Left kidney (tissue), 2 donors: ENCODE measurements around the gene PRDM10. TPM values are rescaled to one million over a fixed set of nuclear protein-coding genes. Genes with fewer than 3 reads are reported as not detected.

ENCODE experiments used
- DNase-seq: peaks from one replicate; pipeline ENCODE4 v3.0.0-alpha.2; 2013
- polyA plus RNA-seq: library from polyadenylated mRNA; unstranded; fragments of 120-200 nt; gene quantifications from one replicate; pipeline ENCODE4 v1.2.1, GENCODE V29; 2013; ENCODE audit not compliant: insufficient read length

The PRDM10 gene
- polyA plus RNA-seq, 1 donor, result 14.1 TPM

DNA sequence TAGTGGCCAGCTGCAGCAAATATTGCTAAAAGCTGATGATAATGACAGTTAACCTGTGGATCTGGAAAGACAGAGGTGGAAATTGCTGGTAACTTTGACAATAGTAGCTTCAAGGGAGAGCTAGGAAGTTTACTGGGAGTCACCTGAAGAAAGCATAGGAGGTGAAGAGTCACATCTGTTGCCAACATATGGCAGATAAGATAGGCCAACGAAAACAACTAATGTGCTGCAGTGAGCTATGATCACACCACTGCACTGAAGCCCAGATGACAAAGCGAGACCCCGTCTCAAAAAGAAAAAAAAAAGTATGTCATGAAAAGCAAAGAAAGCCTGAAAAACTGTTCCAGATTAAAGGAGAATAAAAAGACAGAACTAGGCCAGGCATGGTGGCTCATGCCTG, 4.3 kb upstream of the PRDM10 start:
- DNase-seq, result no peak

DNA sequence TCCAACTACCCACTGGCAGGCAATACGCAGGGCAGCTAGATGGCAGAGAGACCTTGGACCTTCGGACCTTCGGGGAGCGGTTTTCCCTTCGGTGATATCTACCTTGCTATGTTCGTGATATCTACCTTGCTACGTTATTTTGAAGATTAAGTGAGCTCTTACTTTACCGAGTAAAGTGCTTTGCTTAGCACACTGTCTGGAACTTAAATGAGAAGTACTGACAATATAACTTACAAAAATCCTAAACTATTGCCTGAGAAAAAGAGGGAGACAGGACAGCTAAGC, 1.0 kb upstream of the PRDM10 start:
- DNase-seq, result no peak

DNA sequence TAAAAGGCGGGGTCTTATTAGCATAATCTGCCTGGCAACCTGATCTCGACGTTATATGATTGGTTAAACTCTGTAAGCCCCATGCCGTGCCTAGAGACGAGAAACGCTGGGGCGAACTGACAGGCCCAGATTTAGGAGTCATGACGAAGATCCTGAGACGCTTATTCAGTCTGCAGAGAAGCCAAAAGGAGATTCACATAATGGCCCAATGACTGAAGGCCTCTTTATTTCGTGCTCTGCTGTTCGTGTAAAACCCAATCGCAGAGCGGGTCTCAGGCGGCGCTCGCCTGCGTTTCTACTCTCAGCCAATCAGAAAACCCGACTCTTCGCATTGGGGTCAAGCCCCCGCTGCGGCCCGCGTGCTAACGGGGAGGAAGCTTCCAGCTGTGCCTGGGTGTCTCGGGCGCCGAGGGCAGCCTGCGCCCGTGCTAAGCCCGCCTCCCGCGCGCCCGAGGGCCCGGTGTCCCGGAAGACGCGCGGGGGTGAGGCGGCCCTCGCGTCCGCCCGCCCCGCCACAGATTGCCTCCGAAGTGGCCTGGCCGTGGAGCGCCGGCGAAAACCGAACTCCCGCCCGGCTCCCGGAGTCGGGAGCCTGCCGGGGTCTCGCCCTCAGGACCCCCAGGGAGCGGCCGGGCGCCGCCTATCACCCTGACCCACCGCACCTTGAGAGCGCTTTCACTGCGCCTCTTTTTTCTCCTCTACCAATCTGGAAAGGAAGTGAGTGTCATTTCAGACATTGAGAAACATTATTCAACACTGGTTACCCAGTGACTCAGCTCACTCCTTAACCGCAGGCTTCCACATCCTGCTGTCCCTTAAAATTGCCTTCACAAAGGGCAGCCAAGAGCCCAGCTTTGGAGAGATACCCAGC, 446 bp upstream of the PRDM10 start:
- DNase-seq, result peak; percentile 98

DNA sequence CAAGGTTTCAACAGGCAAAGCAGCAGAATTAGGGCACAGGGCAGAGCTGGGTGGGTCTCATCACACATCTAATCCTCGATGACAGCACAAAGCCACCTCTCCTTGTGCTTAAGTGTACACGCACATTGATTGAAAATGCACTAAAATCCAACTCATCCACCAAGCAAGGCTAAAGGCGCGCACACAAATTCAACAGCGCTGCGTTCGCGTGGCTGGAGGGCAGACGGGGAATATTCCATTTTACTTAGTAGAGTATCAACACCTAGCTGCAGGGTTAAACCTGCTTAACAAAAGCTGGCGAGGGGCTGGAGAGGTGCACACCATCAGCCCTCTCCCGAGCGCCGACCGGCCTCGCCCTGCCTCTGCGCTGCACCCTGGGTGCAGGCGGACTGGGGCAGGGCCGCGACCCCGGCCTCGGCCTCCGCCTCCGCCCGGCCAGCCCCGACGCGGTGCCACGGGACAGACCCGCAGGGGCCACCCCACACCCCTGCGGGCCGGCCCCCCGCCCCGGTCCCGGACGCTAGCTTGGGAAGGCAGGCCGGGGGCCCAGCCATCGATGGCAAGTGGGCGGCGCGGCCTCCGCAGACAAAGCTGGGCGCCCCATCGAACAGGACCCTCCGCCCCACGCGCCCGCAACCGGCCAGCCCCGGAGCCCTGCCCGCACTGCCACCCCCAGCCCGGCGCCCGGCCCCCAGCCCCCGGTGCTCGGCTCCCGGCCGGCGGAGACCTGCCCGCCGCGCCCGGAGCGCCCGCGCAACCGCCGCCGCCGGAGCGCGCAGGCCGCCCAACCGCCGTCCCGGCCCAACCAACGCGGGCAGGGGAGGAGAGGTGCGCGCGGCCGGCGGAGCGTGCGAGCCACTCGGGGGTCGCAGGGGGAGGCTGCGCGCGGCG, 929 bp downstream of the PRDM10 start:
- peak; percentile 42 for DNase-seq

- no peak for DNase-seq
These were observed 2.0 kb downstream of the PRDM10 start for GRCh38 chr11:130000552-130001176.

- DNase-seq, result no peak
These were observed 3.2 kb downstream of the PRDM10 start for GRCh38 chr11:129999407-129999806.

- no peak for DNase-seq
These were observed 3.7 kb downstream of the PRDM10 start for GRCh38 chr11:129998905-129999304.

DNA sequence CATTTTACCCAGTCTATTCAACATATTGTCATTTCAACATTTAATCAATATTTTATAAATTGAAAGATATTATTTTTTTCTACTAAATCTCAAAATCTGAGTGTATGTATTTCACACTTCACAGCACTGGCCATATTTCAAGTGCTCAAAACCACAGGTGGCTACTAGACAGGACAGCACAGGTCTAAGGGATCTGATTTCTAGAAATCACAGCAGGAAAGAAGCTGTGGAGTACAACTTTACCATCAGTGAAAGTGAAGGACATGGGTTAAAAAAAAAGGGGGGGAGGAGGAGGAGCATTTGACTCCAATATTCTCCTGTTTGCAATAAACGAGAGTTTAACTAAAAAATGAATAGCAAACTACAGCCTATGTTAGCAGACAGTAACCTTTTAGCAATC, 4.5 kb downstream of the PRDM10 start:
- DNase-seq, result no peak

DNA sequence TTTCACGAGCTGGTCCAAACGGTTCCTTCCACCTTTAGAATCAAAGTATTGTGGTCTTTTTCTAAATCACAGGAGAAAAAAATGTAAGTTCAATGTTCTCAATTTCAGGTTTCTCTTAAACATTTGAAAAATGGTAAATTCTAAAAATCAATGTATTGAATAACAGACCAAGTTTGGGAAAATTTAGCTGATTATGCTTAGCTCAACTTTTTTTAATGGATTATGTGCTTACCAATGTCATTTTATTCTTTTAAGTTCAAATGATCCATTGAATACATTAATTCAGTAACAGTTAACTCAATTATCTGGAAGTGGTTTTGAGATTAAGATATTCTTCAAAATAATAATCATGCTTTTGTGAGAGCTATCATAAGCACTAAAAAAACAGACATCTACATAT, 5.1 kb downstream of the PRDM10 start:
- DNase-seq, result no peak

- DNase-seq, result peak; percentile 35
These were observed 6.3 kb downstream of the PRDM10 start for GRCh38 chr11:129996113-129996870.

DNA sequence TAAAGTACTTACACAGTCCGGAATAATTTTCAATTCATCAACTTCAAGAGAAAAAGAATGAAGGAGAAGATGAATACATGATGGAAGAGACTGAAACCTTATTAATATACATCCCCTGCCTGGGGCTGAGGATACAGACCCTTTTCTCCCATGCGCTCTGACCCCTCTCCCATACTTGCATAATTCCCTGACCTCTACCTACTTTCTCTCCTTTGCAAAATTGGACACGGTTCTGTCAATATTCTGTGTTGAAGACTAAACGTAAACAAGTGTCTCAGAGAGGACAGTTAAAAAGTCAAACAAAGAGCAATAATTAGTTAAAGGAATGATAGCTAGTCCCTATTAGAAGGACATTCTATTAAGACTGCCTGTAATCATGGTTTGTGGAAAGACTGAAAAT, 7.5 kb downstream of the PRDM10 start:
- DNase-seq, result no peak

DNA sequence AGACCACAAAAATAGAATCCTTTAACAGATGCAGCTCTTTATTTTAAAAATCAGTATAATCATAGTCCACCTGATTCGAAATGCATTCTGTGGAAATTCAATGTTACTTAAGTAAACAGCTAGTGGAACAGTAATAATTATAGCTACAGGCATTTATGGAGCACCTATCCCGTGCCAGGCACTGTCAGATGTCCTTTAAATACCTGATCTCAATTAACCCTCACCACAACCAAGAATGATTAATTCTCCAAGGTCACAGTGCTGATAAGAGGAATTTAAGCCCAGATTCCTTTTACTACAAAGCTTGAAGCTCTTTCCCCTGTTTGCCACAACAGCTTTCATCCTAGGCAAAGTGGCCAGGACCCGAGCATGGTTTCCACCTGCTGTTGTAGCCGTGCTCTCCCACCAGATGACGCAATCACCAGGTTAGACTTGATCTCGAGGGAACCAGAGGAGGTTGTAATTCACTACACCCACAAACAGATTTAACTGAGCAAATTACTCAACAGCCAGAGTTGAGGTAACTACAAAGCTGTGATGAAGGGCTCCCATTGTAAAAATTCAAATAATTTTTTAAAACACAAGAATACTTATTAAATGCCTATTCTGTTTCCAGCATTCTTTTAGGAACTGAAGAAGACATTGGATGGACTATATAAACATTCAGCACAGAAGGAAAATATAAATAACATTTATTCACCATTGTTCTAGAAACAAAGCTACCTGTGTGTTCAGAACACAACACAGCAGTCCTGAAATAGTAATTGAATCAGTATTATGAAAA, 10.3 kb downstream of the PRDM10 start:
- DNase-seq, result peak; percentile 40

DNA sequence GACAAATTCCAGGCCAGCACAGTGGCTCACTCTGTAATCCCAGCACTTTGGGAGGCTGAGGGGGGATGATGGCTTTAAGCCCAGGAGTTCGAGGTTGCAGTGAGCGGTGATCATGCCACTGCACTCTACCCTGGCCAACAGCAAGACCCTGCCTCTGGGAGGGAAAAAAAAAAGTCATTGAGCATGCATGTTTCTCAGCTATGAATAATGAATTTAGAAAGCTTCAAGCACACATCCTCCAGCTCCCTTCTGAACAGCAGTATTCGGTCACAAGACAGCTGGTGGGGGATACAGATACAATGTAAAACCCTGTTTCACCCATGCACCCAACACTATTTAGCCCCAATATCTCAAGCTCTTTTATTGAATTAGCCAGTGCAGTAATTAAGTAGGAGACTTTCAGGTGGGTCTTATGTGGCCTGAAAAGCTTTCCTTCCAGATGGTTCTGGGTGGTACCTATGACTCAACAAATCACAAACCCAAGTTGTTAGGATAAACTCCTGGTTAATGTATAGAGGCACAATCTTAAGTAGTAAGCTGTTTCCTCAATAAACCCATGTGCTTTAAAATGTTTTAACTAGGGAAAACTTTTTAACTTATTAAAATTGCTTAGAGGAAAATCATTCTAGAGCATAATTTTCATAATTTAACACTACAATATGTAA, 13.4 kb downstream of the PRDM10 start:
- DNase-seq, result no peak

DNA sequence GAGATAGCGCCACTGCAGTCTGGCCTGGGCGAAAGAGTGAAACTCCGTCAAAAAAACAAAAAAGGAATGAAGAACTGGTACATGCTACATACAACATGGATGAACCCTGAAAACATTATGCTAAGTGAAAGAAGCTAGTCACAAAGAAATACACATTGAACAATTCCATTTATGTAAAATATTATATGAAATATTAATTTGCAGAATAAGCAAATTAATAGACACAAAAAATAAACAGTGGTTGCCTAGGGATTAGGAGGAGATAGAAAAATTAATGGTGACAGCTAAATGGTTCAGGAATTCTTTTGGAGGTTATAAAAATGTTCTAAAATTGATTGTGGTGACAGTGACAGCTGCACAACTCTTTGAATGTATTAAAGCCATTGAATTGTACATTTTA, 14.7 kb downstream of the PRDM10 start:
- no peak for DNase-seq

DNA sequence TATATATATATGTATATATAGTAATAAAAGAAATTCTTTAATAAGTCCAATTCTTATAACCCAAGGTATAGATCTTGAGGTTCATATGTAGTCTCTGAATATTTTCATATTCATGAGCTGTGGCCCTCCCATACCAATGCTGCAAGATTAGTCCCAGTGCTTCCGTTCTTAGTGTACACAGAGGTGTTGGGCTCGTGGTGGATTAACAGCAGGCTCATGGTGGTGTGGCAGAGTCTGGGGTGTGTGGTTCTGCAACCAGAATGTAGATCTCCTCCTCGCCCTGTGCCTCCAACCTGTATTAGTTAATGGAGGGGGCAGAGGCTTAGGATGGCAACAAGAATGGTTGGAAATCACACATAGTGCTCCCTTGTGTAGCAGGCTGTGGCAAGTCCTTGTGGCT, 16.8 kb downstream of the PRDM10 start:
- DNase-seq, result no peak

DNA sequence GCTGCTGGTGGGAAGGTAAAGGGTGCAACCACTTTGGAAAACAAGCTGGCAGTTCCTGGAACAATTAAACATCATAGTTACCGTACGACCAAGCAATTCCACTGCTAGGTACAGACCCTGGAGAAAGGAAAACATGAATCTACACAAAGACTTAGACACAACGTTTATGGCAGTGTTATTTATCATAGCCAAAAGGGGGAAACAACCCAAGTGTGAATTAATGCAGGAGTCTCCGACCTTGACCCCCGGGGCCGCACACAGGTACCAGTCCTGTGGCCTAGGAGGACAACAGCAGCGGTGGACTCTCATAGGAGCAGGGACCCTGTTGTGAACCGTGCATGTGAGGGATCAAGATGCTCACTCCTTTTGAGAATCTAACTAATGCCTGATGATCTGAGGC, 22.5 kb downstream of the PRDM10 start:
- no peak for DNase-seq

DNA sequence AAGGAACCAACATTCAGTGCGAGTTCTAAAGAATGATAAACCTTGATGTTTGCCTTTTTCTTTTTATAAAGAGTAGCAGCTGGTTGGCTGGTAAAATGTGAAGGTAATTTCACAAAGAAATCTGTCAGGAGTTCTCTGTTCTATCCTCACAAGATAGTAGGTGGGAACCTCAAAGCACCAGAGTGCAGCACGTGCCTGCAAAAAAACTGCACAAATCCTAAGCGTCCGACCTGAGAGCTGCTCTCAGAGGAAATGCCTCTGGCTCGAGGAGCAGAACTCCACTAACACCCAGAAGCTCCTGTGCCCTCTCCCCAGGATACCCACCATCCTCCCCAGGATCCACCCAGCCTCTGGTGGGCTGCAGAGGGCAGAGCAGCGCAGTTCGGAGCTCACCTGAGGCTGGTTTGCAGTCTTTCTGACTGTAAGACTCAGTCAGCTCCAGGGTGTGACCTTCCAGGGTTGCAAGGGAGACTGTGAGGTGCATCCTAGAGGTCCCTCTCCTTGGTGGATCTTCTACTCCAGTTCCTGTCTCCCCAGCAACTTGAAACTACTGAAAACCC, 23.5 kb downstream of the PRDM10 start:
- no peak for DNase-seq

GRCh38 chr11:129978447-129978846, 24.2 kb downstream of the PRDM10 start:
- no peak for DNase-seq

DNA sequence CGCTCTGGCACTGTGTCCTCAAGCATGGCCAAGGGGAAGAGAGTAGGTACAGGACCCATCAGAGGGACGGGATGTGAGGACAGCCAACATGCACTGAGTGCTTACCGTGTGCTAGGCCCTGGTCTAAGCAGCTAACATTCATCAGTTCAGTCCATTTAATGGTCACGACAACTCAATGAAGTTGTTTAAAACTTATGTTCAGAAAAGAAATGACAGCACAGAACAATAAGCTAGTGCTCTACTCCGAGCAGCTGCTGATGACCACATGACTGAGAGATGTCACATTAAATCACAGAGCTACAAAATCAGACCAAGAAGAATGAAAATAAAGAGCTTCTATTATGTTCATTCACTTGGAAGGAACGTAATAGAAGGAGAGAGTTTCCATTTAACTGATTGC, 26.3 kb downstream of the PRDM10 start:
- no peak for DNase-seq

DNA sequence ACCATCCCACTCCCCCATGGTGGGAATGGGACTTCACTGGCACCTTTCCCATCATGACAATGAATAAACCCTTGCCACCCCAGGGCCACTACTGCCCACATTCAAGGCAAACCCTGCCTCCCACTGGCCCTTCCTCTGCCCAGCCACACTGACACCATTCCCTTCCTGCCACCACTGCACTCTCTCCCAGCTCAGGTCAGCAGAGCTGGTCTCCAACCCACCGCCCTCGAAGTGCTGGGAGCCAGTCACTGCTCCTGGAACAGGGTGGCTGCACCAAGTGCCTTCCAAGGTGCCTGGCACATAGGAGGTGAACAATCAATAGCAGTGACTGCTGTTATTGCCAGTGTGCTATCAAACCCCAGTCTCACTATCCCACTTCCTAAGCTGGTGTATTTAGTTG, 27.1 kb downstream of the PRDM10 start:
- no peak for DNase-seq

GRCh38 chr11:129974672-129975071, 28.0 kb downstream of the PRDM10 start:
- DNase-seq, result no peak
